Activated naive CD8-positive, alpha-beta T cell treated with anti-CD3 and anti-CD28 coated beads, Interleukin-2, amount 50 U/mL, for 24 hours (primary cell): Measurements from ENCODE around the gene DNAH5.

Source experiments
- ATAC-seq: fragments of 150-1000 bp; cut with Tn5 transposase; one replicate; pipeline ENCODE4 v1.10.0; 2021
- DNase-seq: peaks from one replicate; pipeline ENCODE4 v3.0.0; 2021
- H3K27ac Mint-ChIP-seq: one replicate; pipeline ENCODE4 v1.8.0; 2021; ENCODE audit warnings: mild to moderate bottlenecking, mixed read lengths
- H3K27me3 Mint-ChIP-seq: one replicate; pipeline ENCODE4 v1.8.0; 2021; ENCODE audit warnings: mixed read lengths
- H3K36me3 Mint-ChIP-seq: one replicate; pipeline ENCODE4 v1.8.0; 2021; ENCODE audit warnings: low read depth, mixed read lengths
- H3K4me1 Mint-ChIP-seq: one replicate; pipeline ENCODE4 v1.8.0; 2021; ENCODE audit warnings: mixed read lengths
- H3K4me3 Mint-ChIP-seq: one replicate; pipeline ENCODE4 v1.8.0; 2021; ENCODE audit warnings: mild to moderate bottlenecking, moderate library complexity, mixed read lengths
- H3K9me3 Mint-ChIP-seq: one replicate; pipeline ENCODE4 v1.8.0; 2021; ENCODE audit warnings: mixed read lengths

Gene DNAH5

GRCh38 chr5:13763719-13764118 lies 180.8 kb downstream of the DNAH5 start:
- Mint-ChIP-seq H3K27ac (no peak overlapping the region), H3K4me3 (no peak overlapping the region), H3K27me3 (no peaks in the 10 kb centered on the region), H3K36me3 (no peaks in the 10 kb centered on the region), H3K9me3 (no peaks in the 10 kb centered on the region), H3K4me1 (no peaks in the 10 kb centered on the region)
- no peak for DNase-seq
- ATAC-seq = no peak

- Mint-ChIP-seq H3K36me3 (no peaks in the 10 kb centered on the region), H3K4me1 (no peaks in the 10 kb centered on the region), H3K27me3 (no peaks in the 10 kb centered on the region), H3K4me3 (no peak overlapping the region), H3K27ac (no peak overlapping the region), H3K9me3 (no peaks in the 10 kb centered on the region)
- DNase-seq = no peak
- no peak for ATAC-seq
Observed at GRCh38 chr5:13749766-13750165, 194.7 kb downstream of the DNAH5 start.

- Mint-ChIP-seq H3K27me3 (no peaks in the 10 kb centered on the region), H3K4me1 (no peaks in the 10 kb centered on the region), H3K4me3 (no peak overlapping the region), H3K27ac (no peak overlapping the region), H3K9me3 (no peaks in the 10 kb centered on the region), H3K36me3 (no peaks in the 10 kb centered on the region)
- ATAC-seq (no peak), DNase-seq (no peak)
Observed at GRCh38 chr5:13746026-13746425, 198.5 kb downstream of the DNAH5 start.

GRCh38 chr5:13745508-13745907 lies 199.0 kb downstream of the DNAH5 start:
- H3K27me3 Mint-ChIP-seq = no peaks in the 10 kb centered on the region
- H3K27ac Mint-ChIP-seq = no peak overlapping the region
- ATAC-seq (no peak), DNase-seq (no peak)
- no peak overlapping the region for H3K4me3 Mint-ChIP-seq
- no peaks in the 10 kb centered on the region for H3K4me1 Mint-ChIP-seq
- no peaks in the 10 kb centered on the region for H3K36me3 Mint-ChIP-seq
- no peaks in the 10 kb centered on the region for H3K9me3 Mint-ChIP-seq

- ATAC-seq (no peak), DNase-seq (no peak)
- peaks cover 13% of the 10 kb centered on the region for H3K9me3 Mint-ChIP-seq
- no peaks in the 10 kb centered on the region for H3K27me3 Mint-ChIP-seq
- no peak overlapping the region for H3K4me3 Mint-ChIP-seq
- no peaks in the 10 kb centered on the region for H3K4me1 Mint-ChIP-seq
- no peak overlapping the region for H3K27ac Mint-ChIP-seq
- no peaks in the 10 kb centered on the region for H3K36me3 Mint-ChIP-seq
Observed at GRCh38 chr5:13740471-13740870, 204.0 kb downstream of the DNAH5 start.

GRCh38 chr5:13739479-13739878 lies 205.0 kb downstream of the DNAH5 start:
- no peak for DNase-seq
- H3K4me3 Mint-ChIP-seq = no peak overlapping the region
- H3K27ac Mint-ChIP-seq = no peak overlapping the region
- no peaks in the 10 kb centered on the region for H3K4me1 Mint-ChIP-seq
- ATAC-seq = no peak
- no peaks in the 10 kb centered on the region for H3K27me3 Mint-ChIP-seq
- H3K36me3 Mint-ChIP-seq = no peaks in the 10 kb centered on the region
- peaks cover 15% of the 10 kb centered on the region for H3K9me3 Mint-ChIP-seq

- Mint-ChIP-seq H3K9me3 (peaks cover 18% of the 10 kb centered on the region), H3K27ac (no peak overlapping the region), H3K36me3 (no peaks in the 10 kb centered on the region), H3K27me3 (no peaks in the 10 kb centered on the region), H3K4me1 (no peaks in the 10 kb centered on the region), H3K4me3 (no peak overlapping the region)
- no peak for DNase-seq
- ATAC-seq = no peak
Observed at GRCh38 chr5:13735691-13736090, 208.8 kb downstream of the DNAH5 start.

- Mint-ChIP-seq H3K27me3 (no peaks in the 10 kb centered on the region), H3K27ac (no peak overlapping the region), H3K9me3 (peaks cover 17% of the 10 kb centered on the region), H3K36me3 (no peaks in the 10 kb centered on the region), H3K4me3 (no peak overlapping the region), H3K4me1 (no peaks in the 10 kb centered on the region)
- no peak for DNase-seq
- ATAC-seq = no peak
Observed at GRCh38 chr5:13731121-13731628, 213.3 kb downstream of the DNAH5 start.

- H3K36me3 Mint-ChIP-seq = no peaks in the 10 kb centered on the region
- peaks cover 11% of the 10 kb centered on the region for H3K9me3 Mint-ChIP-seq
- DNase-seq (no peak), ATAC-seq (no peak)
- H3K27ac Mint-ChIP-seq = no peak overlapping the region
- no peaks in the 10 kb centered on the region for H3K27me3 Mint-ChIP-seq
- no peaks in the 10 kb centered on the region for H3K4me1 Mint-ChIP-seq
- no peak overlapping the region for H3K4me3 Mint-ChIP-seq
Observed at GRCh38 chr5:13708906-13709305, 235.6 kb downstream of the DNAH5 start.

- Mint-ChIP-seq H3K36me3 (no peaks in the 10 kb centered on the region), H3K9me3 (peaks cover 11% of the 10 kb centered on the region), H3K4me1 (no peaks in the 10 kb centered on the region), H3K27ac (no peak overlapping the region), H3K4me3 (no peak overlapping the region), H3K27me3 (no peaks in the 10 kb centered on the region)
- DNase-seq (no peak), ATAC-seq (no peak)
Observed at GRCh38 chr5:13708432-13708831, 236.1 kb downstream of the DNAH5 start.

GRCh38 chr5:13704396-13704795 lies 240.1 kb downstream of the DNAH5 start:
- Mint-ChIP-seq H3K27ac (no peak overlapping the region), H3K4me1 (no peaks in the 10 kb centered on the region), H3K36me3 (no peaks in the 10 kb centered on the region), H3K27me3 (no peaks in the 10 kb centered on the region), H3K9me3 (peaks cover 11% of the 10 kb centered on the region), H3K4me3 (no peak overlapping the region)
- ATAC-seq (no peak), DNase-seq (no peak)

GRCh38 chr5:13700626-13701025 lies 243.9 kb downstream of the DNAH5 start:
- Mint-ChIP-seq H3K27me3 (no peaks in the 10 kb centered on the region), H3K9me3 (peaks cover 17% of the 10 kb centered on the region), H3K4me3 (no peak overlapping the region), H3K4me1 (no peaks in the 10 kb centered on the region), H3K27ac (no peak overlapping the region), H3K36me3 (no peaks in the 10 kb centered on the region)
- DNase-seq (no peak), ATAC-seq (no peak)

GRCh38 chr5:13698885-13699284 lies 245.6 kb downstream of the DNAH5 start:
- no peak for ATAC-seq
- DNase-seq = no peak
- Mint-ChIP-seq H3K4me1 (no peaks in the 10 kb centered on the region), H3K36me3 (no peaks in the 10 kb centered on the region), H3K27ac (no peak overlapping the region), H3K4me3 (no peak overlapping the region), H3K9me3 (peaks cover 9% of the 10 kb centered on the region), H3K27me3 (no peaks in the 10 kb centered on the region)

- Mint-ChIP-seq H3K36me3 (no peaks in the 10 kb centered on the region), H3K27ac (no peak overlapping the region), H3K27me3 (no peaks in the 10 kb centered on the region), H3K4me3 (no peak overlapping the region), H3K9me3 (peaks cover 17% of the 10 kb centered on the region), H3K4me1 (no peaks in the 10 kb centered on the region)
- DNase-seq = no peak
- ATAC-seq = no peak
Observed at GRCh38 chr5:13695076-13695712, 249.3 kb downstream of the DNAH5 start.

GRCh38 chr5:13692172-13692571 lies 252.3 kb downstream of the DNAH5 start:
- ATAC-seq (no peak), DNase-seq (no peak)
- Mint-ChIP-seq H3K4me1 (no peaks in the 10 kb centered on the region), H3K36me3 (no peaks in the 10 kb centered on the region), H3K27ac (no peak overlapping the region), H3K9me3 (peaks cover 21% of the 10 kb centered on the region), H3K4me3 (no peak overlapping the region), H3K27me3 (no peaks in the 10 kb centered on the region)

GRCh38 chr5:13676531-13676930 lies 268.0 kb downstream of the DNAH5 start:
- Mint-ChIP-seq H3K4me1 (no peaks in the 10 kb centered on the region), H3K27ac (no peak overlapping the region), H3K9me3 (peaks cover 14% of the 10 kb centered on the region), H3K4me3 (no peak overlapping the region), H3K27me3 (no peaks in the 10 kb centered on the region), H3K36me3 (no peaks in the 10 kb centered on the region)
- DNase-seq = no peak
- ATAC-seq = no peak
